Stomach (tissue), 4 donors: ENCODE results near the gene ERI3.

ENCODE experiments used
- POLR2A ChIP-seq, 4 donors: fragments of 450-650 bp; IDR thresholded peaks; one replicate each; pipeline ENCODE4 v1.6.1; 2016; ENCODE audit warnings: antibody characterized with exemption in 4 of 4, control low read depth in 2 of 4, mild to moderate bottlenecking in 1 of 4, moderate library complexity in 1 of 4
- TF ChIP-seq, protein P1 (sequence below), 7 experiments: fragments of 450-650 bp in 4 of 7; fragments of 200-600 bp in 3 of 7; sonication (generic) in 3 of 7; IDR thresholded peaks; one replicate each; pipeline ENCODE4 v1.5.1; 2016 to 2019; ENCODE audit warnings: antibody characterized with exemption in 7 of 7, control low read depth in 2 of 7, mild to moderate bottlenecking in 1 of 7

DNA sequence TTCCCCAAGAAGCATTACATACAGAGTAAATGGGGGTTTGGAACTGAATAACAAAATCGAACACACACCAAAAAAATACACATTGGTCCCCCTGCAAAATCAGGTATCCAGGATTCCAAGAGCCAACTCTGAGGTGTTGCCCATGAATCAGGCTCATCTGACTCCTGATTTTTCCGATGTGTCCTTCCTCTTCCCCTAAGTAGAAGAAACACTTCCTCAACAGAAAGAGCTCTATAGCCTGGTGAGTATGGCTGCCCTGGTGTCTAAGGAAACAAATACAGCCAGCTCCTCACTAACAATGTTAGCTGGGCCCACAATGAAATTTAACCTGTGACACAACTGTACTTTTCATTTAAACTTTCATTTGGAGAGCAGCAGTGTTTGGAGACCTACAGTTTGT, 33.6 kb downstream of the ERI3 start:
- no peak for TF ChIP-seq POLR2A (IDR thresholded peaks at IDR 0.05)
- TF ChIP-seq, protein P1, sequence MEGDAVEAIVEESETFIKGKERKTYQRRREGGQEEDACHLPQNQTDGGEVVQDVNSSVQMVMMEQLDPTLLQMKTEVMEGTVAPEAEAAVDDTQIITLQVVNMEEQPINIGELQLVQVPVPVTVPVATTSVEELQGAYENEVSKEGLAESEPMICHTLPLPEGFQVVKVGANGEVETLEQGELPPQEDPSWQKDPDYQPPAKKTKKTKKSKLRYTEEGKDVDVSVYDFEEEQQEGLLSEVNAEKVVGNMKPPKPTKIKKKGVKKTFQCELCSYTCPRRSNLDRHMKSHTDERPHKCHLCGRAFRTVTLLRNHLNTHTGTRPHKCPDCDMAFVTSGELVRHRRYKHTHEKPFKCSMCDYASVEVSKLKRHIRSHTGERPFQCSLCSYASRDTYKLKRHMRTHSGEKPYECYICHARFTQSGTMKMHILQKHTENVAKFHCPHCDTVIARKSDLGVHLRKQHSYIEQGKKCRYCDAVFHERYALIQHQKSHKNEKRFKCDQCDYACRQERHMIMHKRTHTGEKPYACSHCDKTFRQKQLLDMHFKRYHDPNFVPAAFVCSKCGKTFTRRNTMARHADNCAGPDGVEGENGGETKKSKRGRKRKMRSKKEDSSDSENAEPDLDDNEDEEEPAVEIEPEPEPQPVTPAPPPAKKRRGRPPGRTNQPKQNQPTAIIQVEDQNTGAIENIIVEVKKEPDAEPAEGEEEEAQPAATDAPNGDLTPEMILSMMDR (IDR thresholded peaks at IDR 0.05): no peak
